Measurements from ENCODE around the gene CSNK1G1. TPM values are rescaled to one million over a fixed set of nuclear protein-coding genes. Genes with fewer than 3 reads are reported as not detected.
A peak's percentile ranks its signal among the peaks of the same experiment; 100 is the strongest.

CSNK1G1 gene
- total RNA-seq, 4 donors from 2014 or later, result 19.1 to 50.0 (median 21.3) TPM

GRCh38 chr15:64314456-64314855 lies 41.5 kb downstream of the CSNK1G1 start:
- WGBS, 2 donors, result 79 to 82% methylated on average over 3 of the region's 3 CpGs
- Histone ChIP-seq H3K27me3 (no peaks in the 10 kb centered on the region), H3K4me1 (peaks cover 3 to 19% of the 10 kb centered on the region in 2 donors), H3K9me3 (no peaks in the 10 kb centered on the region), H3K27ac (no peak overlapping the region), H3K4me3 (replicated peaks in 1 of 3) (no peak overlapping the region), H3K36me3 (no peaks in the 10 kb centered on the region)
- intact Hi-C loops (cut with DNase I), result no loop called here
- TF ChIP-seq, protein P1, sequence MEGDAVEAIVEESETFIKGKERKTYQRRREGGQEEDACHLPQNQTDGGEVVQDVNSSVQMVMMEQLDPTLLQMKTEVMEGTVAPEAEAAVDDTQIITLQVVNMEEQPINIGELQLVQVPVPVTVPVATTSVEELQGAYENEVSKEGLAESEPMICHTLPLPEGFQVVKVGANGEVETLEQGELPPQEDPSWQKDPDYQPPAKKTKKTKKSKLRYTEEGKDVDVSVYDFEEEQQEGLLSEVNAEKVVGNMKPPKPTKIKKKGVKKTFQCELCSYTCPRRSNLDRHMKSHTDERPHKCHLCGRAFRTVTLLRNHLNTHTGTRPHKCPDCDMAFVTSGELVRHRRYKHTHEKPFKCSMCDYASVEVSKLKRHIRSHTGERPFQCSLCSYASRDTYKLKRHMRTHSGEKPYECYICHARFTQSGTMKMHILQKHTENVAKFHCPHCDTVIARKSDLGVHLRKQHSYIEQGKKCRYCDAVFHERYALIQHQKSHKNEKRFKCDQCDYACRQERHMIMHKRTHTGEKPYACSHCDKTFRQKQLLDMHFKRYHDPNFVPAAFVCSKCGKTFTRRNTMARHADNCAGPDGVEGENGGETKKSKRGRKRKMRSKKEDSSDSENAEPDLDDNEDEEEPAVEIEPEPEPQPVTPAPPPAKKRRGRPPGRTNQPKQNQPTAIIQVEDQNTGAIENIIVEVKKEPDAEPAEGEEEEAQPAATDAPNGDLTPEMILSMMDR (IDR thresholded peaks at IDR 0.05), result no peak
- no peak for TF ChIP-seq POLR2A (IDR thresholded peaks at IDR 0.05)
- DNase-seq, result no peak

- Histone ChIP-seq H3K4me3 (replicated peaks in 1 of 3) (no peak overlapping the region), H3K9me3 (no peaks in the 10 kb centered on the region), H3K27ac (no peak overlapping the region), H3K36me3 (no peaks in the 10 kb centered on the region), H3K27me3 (no peaks in the 10 kb centered on the region), H3K4me1 (peaks cover 3 to 19% of the 10 kb centered on the region in 2 donors)
- no peak for TF ChIP-seq POLR2A (IDR thresholded peaks at IDR 0.05)
- TF ChIP-seq, protein P1 (IDR thresholded peaks at IDR 0.05), result no peak
- intact Hi-C loops (cut with DNase I), result no loop called here
- WGBS, 2 donors, result 72 to 75% methylated on average over 6 of the region's 6 CpGs
- peak in 1 of 2 donors; percentile 24 for DNase-seq
Measured at GRCh38 chr15:64311566-64311965, 44.4 kb downstream of the CSNK1G1 start.

- Histone ChIP-seq H3K4me3 (replicated peaks in 1 of 3) (no peak overlapping the region), H3K36me3 (no peaks in the 10 kb centered on the region), H3K27ac (no peak overlapping the region), H3K4me1 (peaks cover 3 to 17% of the 10 kb centered on the region in 2 donors), H3K9me3 (no peaks in the 10 kb centered on the region), H3K27me3 (no peaks in the 10 kb centered on the region)
- TF ChIP-seq POLR2A (IDR thresholded peaks at IDR 0.05), result no peak
- TF ChIP-seq, protein P1 (IDR thresholded peaks at IDR 0.05), result no peak
- intact Hi-C loops (cut with DNase I), result no loop called here
- DNase-seq, result no peak
Measured at GRCh38 chr15:64310036-64310435, 45.9 kb downstream of the CSNK1G1 start.

- Histone ChIP-seq H3K4me3 (replicated peaks in 1 of 3) (no peak overlapping the region), H3K27ac (no peak overlapping the region), H3K27me3 (no peaks in the 10 kb centered on the region), H3K36me3 (peaks cover 0 to 3% of the 10 kb centered on the region in 2 donors), H3K4me1 (peaks cover 0 to 5% of the 10 kb centered on the region in 2 donors), H3K9me3 (no peaks in the 10 kb centered on the region)
- DNase-seq, result no peak
- TF ChIP-seq, protein P1 (IDR thresholded peaks at IDR 0.05), result no peak
- no peak for TF ChIP-seq POLR2A (IDR thresholded peaks at IDR 0.05)
- WGBS, 2 donors, result 79 to 89% methylated on average over 2 of the region's 2 CpGs
- intact Hi-C loops (cut with DNase I), result no loop called here
Measured at GRCh38 chr15:64305261-64305660, 50.7 kb downstream of the CSNK1G1 start.

DNA sequence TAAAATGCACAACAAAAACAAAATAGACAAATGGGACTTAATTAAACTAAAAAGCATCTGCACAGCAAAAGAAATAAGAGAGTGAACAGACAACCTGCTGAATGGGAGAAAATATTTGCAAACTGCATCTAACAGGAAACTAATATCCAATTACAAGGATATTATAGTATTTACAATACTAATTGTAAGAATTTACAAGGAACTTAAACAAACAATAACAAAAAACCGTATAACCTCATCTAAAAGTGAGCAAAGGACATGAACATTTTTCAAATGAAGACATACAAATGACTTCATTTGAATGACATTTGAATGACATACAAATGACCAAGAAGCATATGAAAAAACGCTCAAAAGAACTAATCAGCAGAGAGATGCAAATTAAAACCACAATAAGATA lies 66.4 kb downstream of the CSNK1G1 start:
- intact Hi-C loops (cut with DNase I), result no loop called here
- Histone ChIP-seq H3K4me3 (replicated peaks in 1 of 3) (no peak overlapping the region), H3K36me3 (no peaks in the 10 kb centered on the region), H3K27ac (no peak overlapping the region), H3K27me3 (no peaks in the 10 kb centered on the region), H3K4me1 (no peaks in the 10 kb centered on the region), H3K9me3 (no peaks in the 10 kb centered on the region)
- TF ChIP-seq, protein P1 (IDR thresholded peaks at IDR 0.05), result no peak
- TF ChIP-seq POLR2A (IDR thresholded peaks at IDR 0.05), result no peak
- no peak for DNase-seq
- 89% methylated on average over 2 of the region's 2 CpGs for WGBS, 2 donors
